Middle frontal gyrus (tissue), 1 donor: Measurements from ENCODE around the gene CFAP46.

Experiments
- DNase-seq: peaks from one replicate; pipeline ENCODE4 v3.0.0-alpha.2; 2015; ENCODE audit warnings: low spot score; ENCODE audit errors: extremely low spot score

Gene CFAP46

GRCh38 chr10:132882069-132882951 lies 60.1 kb downstream of the CFAP46 start:
- DNase-seq = no peak

- no peak for DNase-seq
Measured at GRCh38 chr10:132881186-132881920, 61.0 kb downstream of the CFAP46 start.

DNA sequence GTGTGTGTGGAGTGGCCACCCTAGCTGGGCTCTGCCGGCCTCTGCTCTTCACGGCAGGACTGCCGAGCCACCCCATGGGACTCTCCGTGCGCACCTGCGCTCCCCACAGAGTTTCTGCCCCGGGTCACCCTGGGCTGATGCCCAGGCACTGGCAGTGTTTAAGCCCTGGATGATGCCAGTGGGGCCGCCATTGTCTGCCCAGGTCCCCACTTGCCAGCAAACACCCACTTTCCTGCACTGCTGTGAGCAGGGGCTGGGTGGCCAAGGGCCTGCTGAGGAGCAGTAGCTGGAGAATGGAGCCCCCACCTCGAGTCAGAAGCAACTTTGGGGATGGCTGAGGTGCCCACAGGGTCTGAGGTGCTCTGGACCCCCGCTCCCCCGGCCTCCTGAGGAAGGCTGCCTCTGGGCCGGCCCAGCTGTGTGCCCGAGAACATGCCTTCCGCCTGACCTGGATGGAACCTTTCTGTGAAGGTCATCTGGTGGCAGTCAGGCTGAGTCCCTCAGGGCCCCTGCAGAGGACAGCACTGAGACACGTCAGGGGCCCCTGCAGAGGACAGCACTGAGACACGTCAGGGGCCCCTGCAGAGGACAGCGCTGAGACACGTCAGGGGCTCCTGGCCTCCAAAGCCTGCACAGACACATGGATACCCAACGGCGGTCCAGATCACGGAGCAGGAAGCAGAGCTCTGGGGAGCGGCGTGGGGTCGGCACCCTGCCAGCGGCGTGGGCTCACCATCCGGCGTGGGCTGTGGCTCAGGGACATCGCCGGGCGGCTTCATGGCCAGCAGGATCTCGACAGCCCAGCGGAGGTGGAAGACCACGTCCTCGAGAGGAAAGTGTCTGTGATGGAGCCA lies 62.0 kb downstream of the CFAP46 start:
- DNase-seq = no peak

DNA sequence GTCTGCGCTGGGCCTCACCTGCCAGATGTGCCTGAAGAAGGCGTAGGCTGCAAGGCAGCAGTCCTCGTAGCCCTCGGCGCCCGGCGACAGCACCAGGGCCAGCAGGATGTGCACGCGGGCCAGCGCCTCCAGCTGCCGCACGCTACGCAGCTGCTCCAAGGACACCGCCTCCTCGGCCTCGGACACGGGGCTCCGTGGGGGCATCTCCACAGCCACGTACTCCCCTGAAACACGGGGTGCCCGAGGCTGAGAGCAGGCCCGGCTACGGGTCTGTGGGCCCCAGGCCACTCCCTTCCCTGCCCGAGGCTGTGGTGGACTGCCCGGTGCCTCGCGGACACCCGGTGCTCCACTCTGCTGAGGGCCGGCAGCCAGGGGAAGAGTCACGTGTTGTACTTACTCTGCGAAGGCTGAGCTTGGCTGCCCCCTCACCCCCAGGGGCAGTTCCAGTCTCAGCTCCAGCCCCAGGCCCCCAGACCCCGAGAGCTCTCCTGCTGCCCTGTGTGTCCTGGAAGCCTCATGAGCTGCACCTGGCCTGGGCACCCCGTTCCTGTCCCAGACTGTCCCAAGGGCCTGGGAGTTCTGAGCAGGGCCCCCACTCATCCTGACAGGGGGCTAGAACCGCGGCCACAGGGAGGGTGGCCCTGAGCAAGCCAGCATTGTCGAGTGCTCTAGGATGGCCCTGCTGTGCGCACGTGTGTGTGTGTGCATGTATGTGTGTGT lies 62.8 kb downstream of the CFAP46 start:
- no peak for DNase-seq

DNA sequence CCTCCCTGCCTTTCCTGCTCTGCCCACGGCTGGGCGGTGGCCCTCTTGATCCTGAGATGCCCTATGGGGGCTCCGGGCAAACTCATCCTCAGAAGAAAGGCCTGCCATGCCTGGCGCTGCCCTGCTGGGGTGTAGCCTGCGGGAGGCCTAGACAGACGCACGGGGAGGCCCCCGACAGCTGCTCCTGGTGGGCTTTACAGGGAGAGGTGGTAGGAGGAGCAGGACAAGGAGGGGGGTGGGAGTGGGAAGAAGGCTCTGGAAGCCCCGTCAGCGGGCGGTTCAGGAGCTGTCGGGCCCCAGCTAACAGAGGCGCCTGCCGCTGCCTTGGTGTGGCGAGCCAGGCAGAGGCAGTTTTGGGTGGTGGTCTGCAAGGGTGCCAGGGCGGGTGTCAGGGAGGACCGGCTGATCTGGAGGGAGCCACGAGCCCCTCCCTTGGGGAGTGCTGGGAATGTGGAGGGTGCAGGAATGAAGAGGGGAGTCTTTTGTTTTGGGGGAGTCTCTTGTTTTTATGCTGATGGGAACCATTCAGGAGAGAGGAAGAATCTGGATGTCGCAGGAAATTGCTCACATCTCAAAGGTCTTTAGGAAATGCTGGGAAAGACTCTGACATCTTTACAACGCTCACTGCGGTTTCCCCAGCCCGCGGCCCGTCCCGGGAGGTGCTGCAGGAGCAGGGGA lies 63.5 kb downstream of the CFAP46 start:
- no peak for DNase-seq

- no peak for DNase-seq
Measured at GRCh38 chr10:132878091-132878729, 64.2 kb downstream of the CFAP46 start.

- no peak for DNase-seq
Measured at GRCh38 chr10:132877473-132877872, 64.9 kb downstream of the CFAP46 start.

GRCh38 chr10:132876993-132877431 lies 65.4 kb downstream of the CFAP46 start:
- no peak for DNase-seq

GRCh38 chr10:132876131-132876860 lies 66.1 kb downstream of the CFAP46 start:
- DNase-seq = no peak

- no peak for DNase-seq
Measured at GRCh38 chr10:132875435-132875834, 66.9 kb downstream of the CFAP46 start.

- DNase-seq = no peak
Measured at GRCh38 chr10:132873395-132873794, 69.0 kb downstream of the CFAP46 start.

DNA sequence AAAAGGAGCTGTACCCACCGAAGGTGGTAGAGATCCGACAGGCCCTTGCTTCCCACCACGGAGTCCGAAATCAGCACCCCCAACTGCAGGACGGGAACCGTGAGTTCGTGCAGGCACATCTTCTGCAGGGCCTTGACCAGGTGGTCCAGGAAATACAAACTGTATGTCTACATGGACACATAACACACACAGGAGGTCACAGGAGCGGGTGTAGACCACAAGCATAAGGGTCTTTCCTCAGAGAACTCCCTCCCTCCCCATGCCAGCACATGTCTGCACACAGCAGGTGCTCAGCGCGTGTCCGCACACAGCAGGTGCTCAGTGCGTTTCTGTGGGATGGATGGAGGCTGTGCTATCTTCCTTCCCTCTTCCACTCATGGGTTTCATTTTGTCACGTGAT lies 69.7 kb downstream of the CFAP46 start:
- DNase-seq = no peak

DNA sequence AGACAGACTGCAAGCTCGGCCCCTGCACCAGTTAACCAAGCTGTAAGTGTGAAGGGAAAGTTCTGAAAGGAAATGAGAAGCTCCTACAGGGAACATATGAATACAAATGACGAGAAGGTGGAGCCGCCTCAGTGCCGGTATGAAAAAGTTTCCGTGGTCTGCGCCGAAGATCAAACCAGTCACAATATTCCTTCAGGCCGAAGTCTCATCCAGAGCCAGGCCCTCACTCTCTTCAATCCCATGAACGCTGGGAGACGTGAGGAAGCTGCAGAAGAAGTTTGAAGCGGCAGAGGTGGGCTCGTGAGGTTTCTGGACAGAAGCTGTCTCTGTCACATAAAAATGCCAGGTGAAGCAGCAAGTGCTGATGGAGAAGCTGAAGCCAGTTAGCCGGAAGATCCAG lies 71.9 kb downstream of the CFAP46 start:
- no peak for DNase-seq

GRCh38 chr10:132869621-132870020 lies 72.7 kb downstream of the CFAP46 start:
- no peak for DNase-seq

DNA sequence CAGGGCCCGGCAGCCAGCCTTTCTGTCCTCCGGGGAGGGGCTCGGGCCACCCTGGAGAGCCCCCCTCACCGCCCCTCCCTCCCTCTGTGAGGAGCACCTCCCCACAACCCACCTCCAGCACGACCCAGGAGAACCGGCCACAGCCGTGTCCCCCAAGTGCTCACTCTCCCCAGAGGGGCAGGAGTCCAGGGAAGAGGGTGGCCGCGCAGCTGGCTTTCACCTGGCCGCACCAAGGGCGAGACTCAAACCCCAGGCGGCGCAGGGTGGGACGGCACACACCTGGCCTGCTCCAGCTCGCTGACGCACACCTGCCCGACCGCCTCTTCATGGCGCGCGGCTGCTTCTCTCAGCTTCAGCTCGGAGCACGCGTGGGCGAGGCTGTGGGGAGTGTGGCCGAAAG lies 73.4 kb downstream of the CFAP46 start:
- DNase-seq = no peak

- no peak for DNase-seq
Measured at GRCh38 chr10:132867801-132868644, 74.3 kb downstream of the CFAP46 start.

DNA sequence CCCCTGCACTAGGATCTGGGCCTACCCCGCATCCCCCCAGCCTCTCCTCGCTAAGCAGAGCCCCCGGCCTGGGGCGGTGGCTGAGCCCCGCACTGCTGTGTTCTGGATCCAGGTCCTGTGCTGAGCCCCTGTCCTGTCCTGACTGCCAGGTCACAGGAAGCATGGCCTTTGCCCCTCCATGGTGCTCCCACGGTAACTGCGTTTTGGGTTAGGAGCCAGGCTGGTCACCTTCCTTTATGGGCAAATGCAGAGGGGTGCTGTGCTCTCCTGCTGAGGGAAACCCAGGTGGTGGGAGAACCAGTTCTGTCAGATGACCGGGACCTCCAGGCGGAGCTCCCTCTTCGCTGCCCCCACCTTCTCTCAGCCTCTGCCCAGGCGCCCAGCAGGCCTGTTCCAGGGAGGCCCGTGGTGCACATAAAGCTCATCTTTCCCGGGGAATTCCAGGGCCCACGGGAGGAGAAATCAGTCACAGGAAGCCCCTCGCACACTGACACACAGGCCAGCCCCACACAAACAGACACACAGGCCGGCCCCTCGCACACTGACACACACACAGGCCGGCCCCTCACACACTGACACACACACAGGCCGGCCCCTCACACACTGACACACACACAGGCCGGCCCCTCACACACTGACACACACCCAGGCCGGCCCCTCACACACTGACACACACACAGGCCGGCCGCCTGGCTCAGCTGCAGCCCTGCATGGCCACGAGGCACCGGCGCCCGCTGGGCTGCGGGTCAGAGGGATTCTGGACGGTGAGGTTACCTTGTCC lies 75.6 kb downstream of the CFAP46 start:
- DNase-seq = no peak
